GM18861 (cell line): ENCODE measurements around the gene C1QTNF5.

Experiments used
- ATAC-seq: cut with Tn5 transposase; IDR thresholded peaks from one replicate; pipeline ENCODE4 v1.9.1; 2021; ENCODE audit not compliant: unreplicated experiment

C1QTNF5 gene

DNA sequence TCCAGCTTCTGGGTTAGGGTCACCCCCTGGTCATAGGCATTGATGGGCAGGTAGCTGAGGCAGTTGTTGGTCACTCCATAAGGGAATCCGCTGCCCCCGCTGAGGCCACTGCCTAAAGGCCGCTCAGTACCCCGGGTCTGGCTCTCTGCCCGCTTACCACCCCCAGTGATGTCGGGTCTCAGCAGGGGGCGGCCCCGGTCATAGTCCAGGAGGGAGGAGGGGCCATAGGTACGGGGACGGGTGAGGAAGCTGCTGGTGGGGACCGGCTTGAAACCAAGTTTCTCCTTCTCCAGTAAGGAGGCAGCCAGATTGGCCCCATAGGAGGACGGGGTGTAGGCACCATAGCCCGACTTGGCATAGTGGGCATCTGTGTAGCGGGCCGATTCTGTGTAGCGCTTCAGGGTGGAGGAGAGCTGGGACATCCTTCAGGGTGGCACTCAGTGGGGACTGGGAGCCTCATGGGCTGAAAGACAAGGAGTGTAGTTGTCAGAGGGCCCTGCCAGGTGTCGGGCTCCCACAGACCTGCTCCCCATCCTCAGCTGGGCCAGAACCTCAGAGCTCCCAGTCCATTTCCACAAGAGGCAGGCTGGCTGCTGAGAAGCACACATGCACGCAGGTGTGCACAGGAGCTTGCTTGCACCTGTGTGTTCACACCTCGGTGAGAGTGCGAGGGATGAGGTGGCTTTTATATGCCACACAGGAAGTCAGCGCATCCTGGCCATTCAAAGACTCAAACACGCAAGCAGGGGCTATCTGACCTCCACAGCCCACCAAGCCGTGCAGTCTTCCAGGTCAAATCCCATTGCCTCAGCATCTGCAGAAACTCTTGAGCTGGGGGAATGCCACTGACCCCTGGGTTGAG is 32.6 kb upstream of the C1QTNF5 start:
- ATAC-seq: no peak

GRCh38 chr11:119372260-119373058 is 31.8 kb upstream of the C1QTNF5 start:
- no peak for ATAC-seq

GRCh38 chr11:119371778-119372182 is 31.1 kb upstream of the C1QTNF5 start:
- no peak for ATAC-seq

DNA sequence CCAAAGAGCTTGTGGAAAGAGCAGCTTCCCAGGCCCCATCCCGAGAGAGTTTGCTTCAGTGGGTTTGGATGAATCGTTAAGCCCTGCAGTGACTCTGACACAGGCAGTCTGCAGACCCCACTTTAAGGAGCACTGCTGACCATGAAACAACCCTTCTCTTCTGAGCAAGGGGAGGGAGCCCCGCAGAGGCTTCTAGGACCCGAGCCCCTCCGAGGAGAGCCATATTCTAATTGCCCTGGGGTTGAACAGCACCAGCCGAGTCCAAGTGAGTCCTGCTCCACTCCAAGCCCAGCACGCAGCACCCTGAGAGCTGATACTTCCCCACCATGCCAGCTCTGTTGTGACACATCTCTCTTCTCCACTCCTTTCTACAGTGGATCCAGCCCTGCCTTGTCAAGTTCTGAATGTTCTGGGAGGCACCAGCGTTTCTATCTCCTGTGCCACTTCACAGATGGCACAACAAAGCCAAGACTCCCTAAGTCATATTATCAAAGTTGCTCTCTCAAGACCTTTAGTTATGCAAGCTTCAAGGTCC is 30.5 kb upstream of the C1QTNF5 start:
- ATAC-seq: no peak

- ATAC-seq: no peak
Observed at GRCh38 chr11:119370486-119371046, 29.9 kb upstream of the C1QTNF5 start.

GRCh38 chr11:119369132-119369925 is 28.6 kb upstream of the C1QTNF5 start:
- no peak for ATAC-seq

GRCh38 chr11:119368121-119369034 is 27.7 kb upstream of the C1QTNF5 start:
- ATAC-seq: no peak

GRCh38 chr11:119367661-119368120 is 27.0 kb upstream of the C1QTNF5 start:
- ATAC-seq: no peak

GRCh38 chr11:119366690-119367620 is 26.3 kb upstream of the C1QTNF5 start:
- no peak for ATAC-seq

- ATAC-seq: no peak
Observed at GRCh38 chr11:119365071-119365591, 24.4 kb upstream of the C1QTNF5 start.

GRCh38 chr11:119363851-119364590 is 23.3 kb upstream of the C1QTNF5 start:
- no peak for ATAC-seq

DNA sequence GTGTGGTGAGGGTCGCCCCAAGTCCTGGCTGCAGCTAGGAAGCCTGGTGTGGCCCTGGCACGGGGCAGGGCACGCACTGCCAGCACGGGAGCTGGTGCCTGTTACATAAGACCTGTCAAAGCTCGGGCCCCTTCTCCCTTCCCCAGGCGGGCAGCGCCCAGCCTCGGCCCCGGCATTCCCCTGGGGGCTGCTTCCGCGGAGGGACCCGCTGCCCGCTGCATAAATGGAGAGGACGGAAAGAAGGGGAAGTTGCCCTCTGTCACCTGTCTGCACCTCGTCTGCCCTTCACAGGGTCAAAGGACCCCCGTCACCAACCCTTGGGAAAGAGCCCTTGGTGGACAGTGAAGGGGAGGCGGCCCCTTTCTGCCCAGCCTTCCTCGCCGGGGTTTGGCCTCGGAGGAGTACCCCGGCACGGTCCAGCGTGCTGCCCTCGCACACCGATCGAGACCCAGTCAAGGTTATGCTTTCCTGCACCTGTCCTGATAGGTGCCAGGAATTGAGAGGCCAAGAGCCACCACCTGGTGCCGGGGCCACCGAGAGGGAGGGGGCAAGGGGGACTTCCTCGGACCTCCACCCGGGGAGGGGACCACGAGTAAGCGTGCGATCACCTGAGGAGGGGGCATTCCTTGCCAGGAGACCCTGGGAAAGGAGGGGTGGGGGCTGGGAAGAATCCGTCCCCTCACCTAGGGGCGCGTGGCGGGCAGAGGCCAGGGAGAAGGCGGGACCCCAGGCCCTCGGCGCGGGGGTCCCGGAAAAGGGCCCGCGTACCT is 22.6 kb upstream of the C1QTNF5 start:
- ATAC-seq: no peak

- no peak for ATAC-seq
Observed at GRCh38 chr11:119362741-119363080, 22.0 kb upstream of the C1QTNF5 start.

DNA sequence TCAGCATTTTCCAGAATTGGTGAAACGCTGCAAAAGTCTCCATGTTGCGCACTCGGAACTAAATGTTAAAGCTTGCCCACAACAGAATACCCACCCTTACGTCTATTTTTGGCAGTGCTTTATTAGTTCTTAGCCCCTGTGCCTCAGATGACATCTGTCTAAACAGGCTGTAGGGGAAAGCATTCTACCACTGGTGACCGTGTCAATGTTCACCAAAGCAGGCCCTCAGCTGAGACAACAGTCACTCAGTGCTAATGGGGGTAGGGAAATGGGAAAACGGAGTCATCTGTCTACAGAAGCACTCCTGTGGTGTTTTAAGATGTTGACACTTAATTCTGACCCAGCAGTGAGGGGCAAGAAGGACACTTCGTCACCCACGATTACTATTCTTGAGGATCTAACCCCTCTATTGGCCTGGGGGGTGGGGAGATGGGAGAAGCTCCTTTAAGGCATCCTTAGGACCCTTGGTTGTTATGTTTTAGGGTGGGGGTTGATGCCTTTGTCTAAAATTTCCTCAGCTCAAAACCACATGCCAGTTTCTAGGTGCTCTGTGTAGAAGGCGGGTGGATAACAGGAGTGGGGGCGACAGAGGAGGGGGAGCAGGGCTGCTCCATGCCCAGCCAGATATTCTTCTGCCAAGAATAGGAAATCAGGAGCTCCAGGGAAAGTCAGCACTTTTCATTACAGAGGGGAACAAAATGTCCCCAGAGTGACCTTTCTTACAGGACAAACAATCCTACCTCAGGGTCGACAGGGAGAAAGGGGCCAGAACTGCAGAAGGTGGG is 21.4 kb upstream of the C1QTNF5 start:
- no peak for ATAC-seq

- ATAC-seq: no peak
Observed at GRCh38 chr11:119361056-119361787, 20.5 kb upstream of the C1QTNF5 start.
